Mesenchymal stem cell (in vitro differentiated cells and primary cell): ENCODE data around the gene TEX12.

Experiments used
- DNase-seq: peaks from one replicate; pipeline ENCODE4 v3.0.0-alpha.2; 2013
- H2AFZ ChIP-seq: one replicate; pipeline ENCODE4 v1.6.1; 2013; ENCODE audit warnings: low read depth, mild to moderate bottlenecking, control low read depth, inconsistent platforms, low read length, moderate library complexity
- H2AK5ac ChIP-seq: 2 replicates; pipeline ENCODE4 v1.6.1; 2013; ENCODE audit warnings: low read length, moderate library complexity, mild to moderate bottlenecking, inconsistent platforms; ENCODE audit not compliant: severe bottlenecking
- H2BK120ac ChIP-seq: one replicate; pipeline ENCODE4 v1.6.1; 2013; ENCODE audit warnings: low read depth, mild to moderate bottlenecking, inconsistent platforms, low read length, moderate library complexity
- H2BK12ac ChIP-seq, 2 experiments: one replicate each; pipeline ENCODE4 v1.6.1; 2013; ENCODE audit warnings: inconsistent platforms in 2 of 2, low read length in 2 of 2, mild to moderate bottlenecking in 2 of 2, moderate library complexity in 2 of 2, control low read depth in 1 of 2
- H2BK15ac ChIP-seq: one replicate; pipeline ENCODE4 v1.6.1; 2013; ENCODE audit warnings: mild to moderate bottlenecking, low read depth, inconsistent platforms; ENCODE audit not compliant: poor library complexity, severe bottlenecking
- H2BK5ac ChIP-seq: 2 replicates; pipeline ENCODE4 v1.6.1; 2013; ENCODE audit warnings: low read depth, mild to moderate bottlenecking, low read length, control low read depth, inconsistent platforms; ENCODE audit not compliant: poor library complexity, severe bottlenecking
- H3K14ac ChIP-seq, 2 experiments: one replicate each; pipeline ENCODE4 v1.6.1; 2013; ENCODE audit warnings: inconsistent platforms in 2 of 2, low read length in 2 of 2, control low read depth in 1 of 2, mild to moderate bottlenecking in 1 of 2, moderate library complexity in 1 of 2
- H3K18ac ChIP-seq, 2 experiments: one replicate each; pipeline ENCODE4 v1.6.1; 2013; ENCODE audit warnings: inconsistent platforms in 2 of 2, low read length in 2 of 2, control low read depth in 1 of 2, low read depth in 1 of 2, mild to moderate bottlenecking in 1 of 2
- H3K23ac ChIP-seq, 2 experiments: one replicate each; pipeline ENCODE4 v1.6.1; 2013; ENCODE audit warnings: inconsistent platforms in 2 of 2, low read length in 2 of 2, mild to moderate bottlenecking in 2 of 2, moderate library complexity in 2 of 2, control low read depth in 1 of 2
- H3K27ac ChIP-seq: 2 replicates; pipeline ENCODE4 v1.5.1; 2013; ENCODE audit warnings: mild to moderate bottlenecking, moderate library complexity, low read length, control low read depth, inconsistent platforms; ENCODE audit not compliant: poor library complexity, severe bottlenecking
- H3K27me3 ChIP-seq, 2 experiments: 2 replicates each; pipeline versions ENCODE4 v1.6.1 to v1.7.0; 2013; ENCODE audit warnings: low read length in 2 of 2, mild to moderate bottlenecking in 2 of 2, moderate library complexity in 2 of 2, control low read depth in 1 of 2, inconsistent platforms in 1 of 2; ENCODE audit not compliant: control insufficient read depth in 1 of 2, insufficient read depth in 1 of 2
- H3K36me3 ChIP-seq, 2 experiments: 2 replicates each; pipeline versions ENCODE4 v1.6.1 to v1.7.0; 2013; ENCODE audit warnings: low read length in 2 of 2, control low read depth in 1 of 2, inconsistent platforms in 1 of 2, low read depth in 1 of 2, mild to moderate bottlenecking in 1 of 2; ENCODE audit not compliant: insufficient read depth in 2 of 2, control insufficient read depth in 1 of 2
- H3K4ac ChIP-seq, 2 experiments: one replicate each; pipeline ENCODE4 v1.6.1; 2013; ENCODE audit warnings: inconsistent platforms in 2 of 2, low read length in 2 of 2, mild to moderate bottlenecking in 2 of 2, moderate library complexity in 2 of 2, control low read depth in 1 of 2, low read depth in 1 of 2
- H3K4me1 ChIP-seq: 2 replicates; pipeline ENCODE4 v1.6.1; 2013; ENCODE audit warnings: low read depth, low read length, control low read depth; ENCODE audit not compliant: control insufficient read depth, insufficient read depth
- H3K4me2 ChIP-seq: 2 replicates; pipeline ENCODE4 v1.6.1; 2013; ENCODE audit warnings: low read length, mild to moderate bottlenecking, inconsistent platforms; ENCODE audit not compliant: poor library complexity, severe bottlenecking
- H3K4me3 ChIP-seq, 2 experiments: 2 replicates each; pipeline versions ENCODE4 v1.5.1 to v1.7.0; 2013; ENCODE audit warnings: low read length in 2 of 2, mild to moderate bottlenecking in 2 of 2, control low read depth in 1 of 2, low read depth in 1 of 2; ENCODE audit not compliant: insufficient read depth in 1 of 2
- H3K79me1 ChIP-seq: replicated peaks from 2 replicates; pipeline ENCODE4 v1.6.1; 2013; ENCODE audit warnings: mild to moderate bottlenecking, control low read depth, low read length, inconsistent platforms; ENCODE audit not compliant: poor library complexity, severe bottlenecking
- H3K9ac ChIP-seq: 2 replicates; pipeline ENCODE4 v1.7.0; 2013; ENCODE audit warnings: mild to moderate bottlenecking, low read length, moderate library complexity
- H3K9me3 ChIP-seq: 2 replicates; pipeline ENCODE4 v1.7.0; 2013; ENCODE audit warnings: mild to moderate bottlenecking, low read length; ENCODE audit not compliant: control insufficient read depth
- H4K8ac ChIP-seq: one replicate; pipeline ENCODE4 v1.6.1; 2013; ENCODE audit warnings: inconsistent platforms, mild to moderate bottlenecking, low read length, moderate library complexity
- H4K91ac ChIP-seq: one replicate; pipeline ENCODE4 v1.6.1; 2013; ENCODE audit warnings: mild to moderate bottlenecking, low read length, inconsistent platforms
- WGBS: methylation state at CpG from one replicate; pipeline ENCODE4 v1.1.7; 2013; ENCODE audit warnings: mixed read lengths; 5-methylcytosine and 5-hydroxymethylcytosine counted together

TEX12 gene

GRCh38 chr11:112127056-112127455 lies 40.1 kb upstream of the TEX12 start:
- no peak overlapping the region for H3K9ac ChIP-seq
- no peak overlapping the region for H3K4me2 ChIP-seq
- peak overlapping the region in 1 of 2 experiments; percentile 7 for H3K4ac ChIP-seq
- H3K23ac ChIP-seq, result peak overlapping the region in 1 of 2 experiments; percentile 9
- no peak overlapping the region for H2AFZ ChIP-seq
- no peak overlapping the region for H2BK12ac ChIP-seq
- H4K91ac ChIP-seq, result no peak overlapping the region
- no peak overlapping the region for H3K27ac ChIP-seq
- H2BK5ac ChIP-seq, result no peak overlapping the region
- 100% methylated on average over 2 of the region's 2 CpGs for WGBS
- H3K4me1 ChIP-seq, result peaks cover 10% of the 10 kb centered on the region
- peak overlapping the region; percentile 12 for H4K8ac ChIP-seq
- H3K27me3 ChIP-seq, result no peaks in the 10 kb centered on the region
- H2AK5ac ChIP-seq, result no peak overlapping the region
- H3K4me3 ChIP-seq, result no peak overlapping the region
- no peak for DNase-seq
- no peak overlapping the region for H2BK15ac ChIP-seq
- no peak overlapping the region for H3K18ac ChIP-seq
- H3K14ac ChIP-seq, result no peak overlapping the region
- H3K9me3 ChIP-seq, result no peaks in the 10 kb centered on the region
- no peaks in the 10 kb centered on the region for H3K79me1 ChIP-seq
- H2BK120ac ChIP-seq, result peak overlapping the region; percentile 15
- H3K36me3 ChIP-seq, result no peaks in the 10 kb centered on the region

GRCh38 chr11:112128483-112129121 lies 38.6 kb upstream of the TEX12 start:
- peak; percentile 89 for DNase-seq
- H3K27ac ChIP-seq, result peak overlapping the region; percentile 39
- H3K36me3 ChIP-seq, result no peaks in the 10 kb centered on the region
- H4K91ac ChIP-seq, result peak overlapping the region; percentile 50
- H3K4ac ChIP-seq, result no peak overlapping the region
- H3K23ac ChIP-seq, result no peak overlapping the region
- H4K8ac ChIP-seq, result peak overlapping the region; percentile 60
- H3K9me3 ChIP-seq, result no peaks in the 10 kb centered on the region
- H2AFZ ChIP-seq, result no peak overlapping the region
- H3K4me3 ChIP-seq, result no peak overlapping the region
- no peaks in the 10 kb centered on the region for H3K79me1 ChIP-seq
- peak overlapping the region in 1 of 2 experiments; percentile 36 for H3K14ac ChIP-seq
- H3K18ac ChIP-seq, result peak overlapping the region in 1 of 2 experiments; percentile 70
- no peak overlapping the region for H3K4me2 ChIP-seq
- no peak overlapping the region for H3K9ac ChIP-seq
- H2BK120ac ChIP-seq, result peak overlapping the region; percentile 34
- peak overlapping the region in 1 of 2 experiments; percentile 45 for H2BK12ac ChIP-seq
- no peak overlapping the region for H2AK5ac ChIP-seq
- H3K4me1 ChIP-seq, result peaks cover 10% of the 10 kb centered on the region
- no peaks in the 10 kb centered on the region for H3K27me3 ChIP-seq
- H2BK15ac ChIP-seq, result no peak overlapping the region
- 25% methylated on average over 3 of the region's 3 CpGs for WGBS
- no peak overlapping the region for H2BK5ac ChIP-seq

DNA sequence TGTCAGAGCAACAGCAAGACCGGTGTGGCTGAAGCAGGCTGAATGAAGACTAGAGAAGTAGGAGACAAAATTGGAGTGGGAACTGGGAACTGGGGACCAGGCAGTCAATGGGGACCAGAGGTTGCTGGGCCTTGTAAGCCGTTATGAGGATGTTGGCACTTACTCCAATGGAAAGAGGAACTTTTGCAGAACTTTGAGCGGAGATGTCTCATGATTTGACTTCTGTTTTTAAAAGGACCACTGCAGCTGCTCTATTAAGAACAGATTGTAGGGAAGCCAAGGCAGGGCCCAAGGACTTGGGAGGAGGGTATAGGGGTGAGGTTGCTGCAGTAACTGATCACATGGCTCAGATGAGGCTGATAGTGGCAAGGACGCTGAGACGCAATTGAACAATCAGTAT lies 37.5 kb upstream of the TEX12 start:
- Histone ChIP-seq H2BK12ac (peak overlapping the region in 1 of 2 experiments; percentile 4), H2AFZ (no peak overlapping the region), H3K9me3 (no peaks in the 10 kb centered on the region), H2BK120ac (no peak overlapping the region), H3K4me2 (no peak overlapping the region), H3K27ac (no peak overlapping the region), H2AK5ac (peak overlapping the region; percentile 6), H2BK5ac (no peak overlapping the region), H3K27me3 (no peaks in the 10 kb centered on the region), H3K36me3 (no peaks in the 10 kb centered on the region), H3K18ac (peak overlapping the region in 1 of 2 experiments; percentile 1), H3K4ac (no peak overlapping the region), H3K23ac (no peak overlapping the region), H3K14ac (no peak overlapping the region), H4K91ac (no peak overlapping the region), H3K4me3 (no peak overlapping the region), H3K9ac (no peak overlapping the region), H3K4me1 (peaks cover 10% of the 10 kb centered on the region), H2BK15ac (no peak overlapping the region), H3K79me1 (no peaks in the 10 kb centered on the region), H4K8ac (no peak overlapping the region)
- DNase-seq, result no peak
- WGBS, result 97% methylated on average over 5 of the region's 5 CpGs

- H3K4me3 ChIP-seq, result no peak overlapping the region
- no peak overlapping the region for H2AFZ ChIP-seq
- no peak overlapping the region for H2BK120ac ChIP-seq
- WGBS, result 83% methylated on average over 2 of the region's 2 CpGs
- DNase-seq, result no peak
- H3K4ac ChIP-seq, result no peak overlapping the region
- H4K8ac ChIP-seq, result no peak overlapping the region
- H3K27ac ChIP-seq, result no peak overlapping the region
- no peak overlapping the region for H4K91ac ChIP-seq
- H3K23ac ChIP-seq, result no peak overlapping the region
- H2AK5ac ChIP-seq, result no peak overlapping the region
- no peak overlapping the region for H3K14ac ChIP-seq
- H2BK15ac ChIP-seq, result peak overlapping the region; percentile 86
- no peak overlapping the region for H2BK5ac ChIP-seq
- H3K27me3 ChIP-seq, result no peaks in the 10 kb centered on the region
- no peak overlapping the region for H3K18ac ChIP-seq
- H3K36me3 ChIP-seq, result no peaks in the 10 kb centered on the region
- peaks cover 10% of the 10 kb centered on the region for H3K4me1 ChIP-seq
- H3K9ac ChIP-seq, result no peak overlapping the region
- no peaks in the 10 kb centered on the region for H3K9me3 ChIP-seq
- H3K4me2 ChIP-seq, result no peak overlapping the region
- no peak overlapping the region for H2BK12ac ChIP-seq
- H3K79me1 ChIP-seq, result no peaks in the 10 kb centered on the region
Observed at GRCh38 chr11:112132737-112133136, 34.4 kb upstream of the TEX12 start.
